Osteoblast (primary cell): ENCODE measurements around the gene PPP1R3E. TPM values are rescaled to one million over a fixed set of nuclear protein-coding genes. Genes with fewer than 3 reads are reported as not detected.

Experiments
- DNase-seq: peaks from one replicate; pipeline ENCODE4 v3.0.0; 2011; ENCODE audit warnings: low spot score, mixed read lengths; ENCODE audit not compliant: insufficient read length; ENCODE audit errors: missing footprints
- H2AFZ ChIP-seq: 2 replicates; pipeline ENCODE4 v1.6.0; 2011; ENCODE audit warnings: mild to moderate bottlenecking, low read length
- H3K27ac ChIP-seq: 2 replicates; pipeline ENCODE4 v1.5.1; 2011; ENCODE audit warnings: mild to moderate bottlenecking, low read depth, low read length, moderate library complexity
- H3K27me3 ChIP-seq: 2 replicates; pipeline ENCODE4 v1.6.0; 2012; ENCODE audit warnings: mild to moderate bottlenecking, control low read depth, inconsistent platforms, low read length, moderate library complexity; ENCODE audit not compliant: insufficient read depth
- H3K36me3 ChIP-seq: 2 replicates; pipeline ENCODE4 v1.5.1; 2011; ENCODE audit warnings: mild to moderate bottlenecking, low read length, control low read depth, moderate library complexity; ENCODE audit not compliant: insufficient read depth
- H3K4me1 ChIP-seq: 2 replicates; pipeline ENCODE4 v1.5.1; 2011; ENCODE audit warnings: mild to moderate bottlenecking, low read length, control low read depth, moderate library complexity; ENCODE audit not compliant: insufficient read depth
- H3K4me2 ChIP-seq: 2 replicates; pipeline ENCODE4 v1.6.0; 2011; ENCODE audit warnings: mild to moderate bottlenecking, low read length; ENCODE audit not compliant: insufficient read depth
- H3K4me3 ChIP-seq: fragments of 200-600 bp; sonication (generic); 3 replicates; pipeline ENCODE4 v1.5.1; 2012; ENCODE audit warnings: mild to moderate bottlenecking, low read length, inconsistent platforms; ENCODE audit not compliant: insufficient read depth
- H3K79me2 ChIP-seq: 2 replicates; pipeline ENCODE4 v1.6.0; 2012; ENCODE audit warnings: mild to moderate bottlenecking, low read length, control low read depth, inconsistent platforms; ENCODE audit not compliant: insufficient read depth
- H3K9me3 ChIP-seq: 2 replicates; pipeline ENCODE4 v1.5.1; 2011; ENCODE audit warnings: low read depth, low read length, control low read depth
- H4K20me1 ChIP-seq: 2 replicates; pipeline ENCODE4 v1.6.0; 2012; ENCODE audit warnings: mild to moderate bottlenecking, low read length, control low read depth; ENCODE audit not compliant: insufficient read depth
- CTCF ChIP-seq: IDR thresholded peaks from 2 replicates; pipeline ENCODE4 v1.5.1; 2011; ENCODE audit warnings: mild to moderate bottlenecking, low read depth, low read length, moderate library complexity; ENCODE audit errors: extremely low read depth
- total RNA-seq: library from RNA; depleted of rRNA; stranded (reverse); fragments of >200 nt; gene quantifications from 2 replicates; pipeline ENCODE4 v1.2.3, GENCODE V29; 2012

Gene PPP1R3E
- total RNA-seq, 1 donor: 7.6 TPM

- peaks cover 19% of the 10 kb centered on the region for H4K20me1 ChIP-seq
- no peak overlapping the region for H2AFZ ChIP-seq
- DNase-seq: no peak
- no peak overlapping the region for H3K27ac ChIP-seq
- H3K4me3 ChIP-seq: no peak overlapping the region
- H3K4me2 ChIP-seq: no peak overlapping the region
- H3K36me3 ChIP-seq: peaks cover 34% of the 10 kb centered on the region
- peaks cover 27% of the 10 kb centered on the region for H3K79me2 ChIP-seq
- no peaks in the 10 kb centered on the region for H3K9me3 ChIP-seq
- no peak for TF ChIP-seq CTCF
- H3K27me3 ChIP-seq: no peaks in the 10 kb centered on the region
- peaks cover 7% of the 10 kb centered on the region for H3K4me1 ChIP-seq
Measured at GRCh38 chr14:23324455-23324846, 21.8 kb upstream of the PPP1R3E start.

GRCh38 chr14:23323838-23324454, 21.3 kb upstream of the PPP1R3E start:
- Histone ChIP-seq H3K27ac (no peak overlapping the region), H4K20me1 (peaks cover 19% of the 10 kb centered on the region), H3K36me3 (peaks cover 37% of the 10 kb centered on the region), H3K4me2 (no peak overlapping the region), H2AFZ (no peak overlapping the region), H3K4me3 (no peak overlapping the region), H3K9me3 (no peaks in the 10 kb centered on the region), H3K27me3 (no peaks in the 10 kb centered on the region), H3K4me1 (peaks cover 7% of the 10 kb centered on the region), H3K79me2 (peaks cover 27% of the 10 kb centered on the region)
- DNase-seq: no peak
- TF ChIP-seq CTCF: no peak

GRCh38 chr14:23322568-23323517, 20.2 kb upstream of the PPP1R3E start:
- H3K27ac ChIP-seq: peak overlapping the region; percentile 88
- H3K36me3 ChIP-seq: peaks cover 40% of the 10 kb centered on the region
- H4K20me1 ChIP-seq: peaks cover 19% of the 10 kb centered on the region
- H3K4me1 ChIP-seq: peaks cover 7% of the 10 kb centered on the region
- H3K9me3 ChIP-seq: no peaks in the 10 kb centered on the region
- peaks cover 27% of the 10 kb centered on the region for H3K79me2 ChIP-seq
- H2AFZ ChIP-seq: no peak overlapping the region
- no peak for TF ChIP-seq CTCF
- DNase-seq: no peak
- H3K27me3 ChIP-seq: no peaks in the 10 kb centered on the region
- peak overlapping the region; percentile 78 for H3K4me2 ChIP-seq
- H3K4me3 ChIP-seq: peak overlapping the region; percentile 87
